GM21737 (cell line): Measurements from ENCODE around the gene PLSCR1.
A peak's percentile ranks its signal among the peaks of the same experiment; 100 is the strongest.
"Not testable (repeated sequence)": the region's sequence is repeated elsewhere in the genome, so short reads cannot be mapped to it uniquely, and the experiment has no call there.

ENCODE experiments used
- ATAC-seq: cut with Tn5 transposase; IDR thresholded peaks from one replicate; pipeline ENCODE4 v1.9.1; 2021; ENCODE audit warnings: mild to moderate bottlenecking, moderate library complexity; ENCODE audit not compliant: unreplicated experiment

The PLSCR1 gene

GRCh38 chr3:146519810-146520209, 24.6 kb downstream of the PLSCR1 start:
- no peak for ATAC-seq

DNA sequence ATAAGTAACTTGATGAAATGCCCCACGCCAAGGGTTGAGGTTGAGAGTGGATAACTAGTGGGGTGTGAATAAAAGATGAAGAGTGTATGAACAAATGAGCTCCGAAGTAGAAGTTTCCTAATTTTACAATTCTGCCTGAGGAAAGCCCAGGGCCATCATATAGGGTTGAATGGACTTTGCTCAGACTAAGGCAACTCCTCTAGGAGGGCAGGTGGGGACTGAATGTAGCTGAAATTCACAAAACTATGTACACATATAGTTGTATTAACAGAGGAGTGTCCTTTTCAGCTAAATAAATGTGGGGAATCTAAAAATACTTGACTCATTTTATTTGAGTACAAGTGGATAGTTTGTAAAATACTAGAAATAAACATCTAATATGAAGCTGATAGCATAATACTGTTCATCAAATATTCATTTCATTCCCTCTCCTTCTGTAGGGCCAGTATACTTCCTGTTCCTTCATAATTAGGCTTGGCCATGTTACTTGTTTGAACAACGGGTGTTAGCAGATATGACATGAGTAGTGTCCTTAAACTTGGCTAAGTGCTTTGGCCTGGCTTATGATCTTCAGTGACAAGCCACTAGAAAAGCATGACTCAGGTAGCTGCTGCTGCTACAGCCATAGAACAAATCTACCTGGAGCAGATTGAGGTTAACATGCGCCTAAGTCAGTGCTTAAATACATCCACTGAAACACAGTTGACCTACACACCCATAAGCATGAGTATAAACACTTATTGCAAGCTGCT, 26.5 kb downstream of the PLSCR1 start:
- ATAC-seq: no peak

GRCh38 chr3:146513386-146514051, 30.9 kb downstream of the PLSCR1 start:
- no peak for ATAC-seq

- ATAC-seq: no peak
These were observed 32.8 kb downstream of the PLSCR1 start for GRCh38 chr3:146511402-146512134.

- ATAC-seq: no peak
These were observed 36.9 kb downstream of the PLSCR1 start for GRCh38 chr3:146507331-146508120.

DNA sequence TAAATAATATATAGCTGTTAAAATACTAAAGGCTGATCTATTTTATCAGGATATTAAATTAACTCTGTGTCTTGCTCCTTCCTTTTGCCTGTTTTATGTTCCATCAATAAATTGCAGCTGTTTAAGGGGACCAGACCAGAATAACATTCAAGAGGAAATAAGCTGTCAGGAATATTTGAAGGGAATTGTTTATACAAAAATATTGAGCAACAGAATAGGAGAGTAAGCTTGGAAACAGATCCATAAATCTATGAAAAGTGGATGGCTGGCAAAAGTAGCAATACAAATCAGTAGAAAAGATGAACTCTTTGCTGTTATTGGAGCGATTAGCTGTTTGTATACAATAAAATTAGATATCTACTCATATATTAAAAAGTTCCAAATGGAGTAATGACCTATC, 38.9 kb downstream of the PLSCR1 start:
- ATAC-seq: no peak

GRCh38 chr3:146504498-146505197, 39.8 kb downstream of the PLSCR1 start:
- ATAC-seq: no peak

DNA sequence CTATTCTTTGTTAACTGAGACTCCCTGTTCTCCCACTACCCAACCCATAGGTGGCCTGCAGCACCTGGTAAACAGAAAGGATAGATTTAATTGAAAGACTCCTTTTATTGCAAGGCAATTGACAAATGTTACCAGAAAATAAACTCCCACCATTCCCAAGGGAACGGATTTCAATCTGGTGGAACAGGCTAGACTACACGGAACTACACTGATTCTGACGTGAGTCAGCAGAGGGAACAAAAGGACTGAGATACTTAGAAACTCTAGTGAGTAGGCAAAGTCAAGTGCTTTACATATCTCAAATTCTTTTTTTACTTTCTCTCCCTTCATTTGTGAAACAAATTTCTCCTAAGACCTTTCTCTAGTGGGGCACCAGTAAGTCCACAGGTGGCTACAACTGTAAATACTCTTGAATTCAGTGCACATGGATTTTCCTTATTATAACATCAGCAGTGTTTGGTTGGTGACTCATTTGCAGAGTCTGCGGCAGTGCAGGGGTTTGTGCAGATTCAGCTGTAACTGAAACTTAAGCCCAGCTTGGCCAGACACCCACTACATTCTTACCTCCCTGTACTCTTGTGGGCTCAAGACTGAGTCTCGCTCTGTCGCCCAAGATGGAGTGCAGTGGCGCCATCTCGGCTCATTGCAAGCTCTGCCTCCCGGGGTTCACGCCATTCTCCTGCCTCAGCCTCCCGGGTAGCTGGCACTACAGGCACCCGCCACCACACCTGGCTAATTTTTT, 40.8 kb downstream of the PLSCR1 start:
- ATAC-seq: peak; percentile 98

- ATAC-seq: no peak
These were observed 41.4 kb downstream of the PLSCR1 start for GRCh38 chr3:146502887-146503460.

- no peak for ATAC-seq
These were observed 42.7 kb downstream of the PLSCR1 start for GRCh38 chr3:146501752-146502151.

GRCh38 chr3:146499701-146500100, 44.7 kb downstream of the PLSCR1 start:
- no peak for ATAC-seq

- ATAC-seq: no peak
These were observed 46.2 kb downstream of the PLSCR1 start for GRCh38 chr3:146498002-146498736.

GRCh38 chr3:146497145-146497843, 47.1 kb downstream of the PLSCR1 start:
- not testable (repeated sequence) for ATAC-seq

DNA sequence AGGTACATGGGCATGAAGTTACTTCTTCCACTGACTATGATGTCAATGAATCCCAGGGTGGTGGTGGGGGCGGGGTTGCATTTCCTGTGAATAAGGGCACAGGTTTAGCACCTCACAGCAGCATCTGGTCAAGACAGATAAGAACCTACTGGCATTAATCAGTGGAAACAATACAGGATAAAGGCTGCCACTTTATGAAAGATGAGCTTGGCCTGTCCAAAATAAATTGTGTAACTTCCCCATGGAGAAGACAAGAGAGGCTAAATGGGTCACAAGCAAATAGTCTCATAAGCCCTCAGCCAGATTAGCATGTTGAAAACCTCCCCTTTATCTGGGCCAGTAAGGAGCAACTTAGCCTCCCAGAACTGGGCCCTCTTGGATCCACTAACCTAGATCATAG, 47.7 kb downstream of the PLSCR1 start:
- no peak for ATAC-seq

DNA sequence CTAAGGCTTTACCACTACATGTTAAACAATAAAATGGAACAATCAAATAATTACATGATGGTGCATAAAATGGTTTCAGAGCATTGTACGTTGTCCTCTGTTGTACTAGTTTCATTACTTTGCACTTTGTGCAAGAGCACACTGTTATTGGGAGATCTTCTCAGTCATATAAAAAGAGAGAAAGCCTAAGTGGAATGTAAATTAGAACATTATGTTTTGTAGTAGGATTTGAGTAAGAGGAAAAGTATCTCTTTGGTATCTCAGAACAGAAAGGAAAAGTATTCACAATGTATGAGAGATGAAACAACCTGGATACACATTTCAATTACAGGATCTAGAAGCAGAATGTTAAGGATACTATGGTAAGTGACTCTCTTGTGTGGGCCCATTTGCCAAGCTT, 48.2 kb downstream of the PLSCR1 start:
- no peak for ATAC-seq

GRCh38 chr3:146493761-146494160, 50.6 kb downstream of the PLSCR1 start:
- no peak for ATAC-seq

DNA sequence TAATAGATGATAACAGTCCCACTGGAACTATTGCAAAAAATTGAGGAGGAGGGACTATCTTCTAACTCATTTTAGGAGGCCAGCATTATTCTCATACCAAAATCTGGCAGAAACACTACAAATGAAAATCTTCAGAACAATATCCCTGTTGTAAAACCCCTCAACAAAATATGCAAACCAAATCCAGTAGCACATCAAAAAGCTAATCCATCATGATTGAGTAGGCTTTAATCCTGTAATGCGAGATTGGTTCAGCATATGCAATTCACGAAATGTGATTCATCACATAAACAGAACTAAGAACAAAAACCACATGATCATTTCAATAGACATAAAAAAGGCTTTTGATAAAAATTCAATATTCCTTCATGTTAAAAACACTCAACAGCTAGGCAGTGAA, 51.2 kb downstream of the PLSCR1 start:
- ATAC-seq: no peak

GRCh38 chr3:146491303-146491702, 53.1 kb downstream of the PLSCR1 start:
- ATAC-seq: no peak
